Astrocyte (in vitro differentiated cells and primary cell): ENCODE measurements around the gene ITPR2. TPM values are rescaled to one million over a fixed set of nuclear protein-coding genes. Genes with fewer than 3 reads are reported as not detected.
"Not testable (repeated sequence)": the region's sequence is repeated elsewhere in the genome, so short reads cannot be mapped to it uniquely, and the experiment has no call there.

Source experiments
- DNase-seq: peaks from one replicate; pipeline ENCODE4 v3.0.0-alpha.2; 2010; ENCODE audit warnings: low read depth
- FAIRE-seq: peaks from 2 replicates; lab custom pipeline; 2011; peaks lifted over from hg19 to GRCh38; lab: Jason Lieb, UNC
- H2AFZ ChIP-seq: 2 replicates; pipeline ENCODE4 v1.6.0; 2012; ENCODE audit warnings: low read depth, low read length, inconsistent platforms
- H3K27ac ChIP-seq: 2 replicates; pipeline ENCODE4 v1.5.1; 2011; ENCODE audit warnings: low read depth, low read length, inconsistent platforms
- H3K27me3 ChIP-seq: 2 replicates; pipeline ENCODE4 v1.6.0; 2011; ENCODE audit warnings: low read length, inconsistent platforms; ENCODE audit not compliant: insufficient read depth
- H3K36me3 ChIP-seq: 2 replicates; pipeline ENCODE4 v1.5.1; 2011; ENCODE audit warnings: low read length, inconsistent platforms; ENCODE audit not compliant: insufficient read depth
- H3K4me1 ChIP-seq: 2 replicates; pipeline ENCODE4 v1.5.1; 2011; ENCODE audit warnings: low read length, inconsistent platforms; ENCODE audit not compliant: insufficient read depth
- H3K4me2 ChIP-seq: 2 replicates; pipeline ENCODE4 v1.6.0; 2012; ENCODE audit warnings: low read length, inconsistent platforms
- H3K4me3 ChIP-seq: 2 replicates; pipeline ENCODE4 v1.5.1; 2011; ENCODE audit warnings: low read depth, mild to moderate bottlenecking, low read length, inconsistent platforms; ENCODE audit not compliant: insufficient read depth
- H3K79me2 ChIP-seq: 2 replicates; pipeline ENCODE4 v1.6.0; 2012; ENCODE audit warnings: mild to moderate bottlenecking, low read length, inconsistent platforms; ENCODE audit not compliant: insufficient read depth
- H3K9ac ChIP-seq: 2 replicates; pipeline ENCODE4 v1.6.0; 2012; ENCODE audit warnings: mild to moderate bottlenecking, low read length, inconsistent platforms
- H3K9me3 ChIP-seq: 2 replicates; pipeline ENCODE4 v1.5.1; 2012; ENCODE audit warnings: low read depth, mild to moderate bottlenecking, low read length, inconsistent platforms; ENCODE audit not compliant: insufficient read depth
- H4K20me1 ChIP-seq: 2 replicates; pipeline ENCODE4 v1.6.0; 2012; ENCODE audit warnings: low read length, inconsistent platforms; ENCODE audit not compliant: insufficient read depth
- H3K27ac Mint-ChIP-seq: one replicate; pipeline ENCODE4 v1.8.0; 2021; ENCODE audit warnings: mild to moderate bottlenecking, mixed read lengths; ENCODE audit not compliant: unreplicated experiment
- H3K27me3 Mint-ChIP-seq: one replicate; pipeline ENCODE4 v1.8.0; 2021; ENCODE audit warnings: low read depth, mixed read lengths; ENCODE audit not compliant: unreplicated experiment
- H3K36me3 Mint-ChIP-seq: one replicate; pipeline ENCODE4 v1.8.0; 2021; ENCODE audit warnings: low read depth, mixed read lengths; ENCODE audit not compliant: unreplicated experiment
- H3K4me1 Mint-ChIP-seq: one replicate; pipeline ENCODE4 v1.8.0; 2021; ENCODE audit warnings: low read depth, mixed read lengths; ENCODE audit not compliant: unreplicated experiment
- H3K4me3 Mint-ChIP-seq: one replicate; pipeline ENCODE4 v1.8.0; 2021; ENCODE audit warnings: mild to moderate bottlenecking, moderate library complexity, mixed read lengths; ENCODE audit not compliant: unreplicated experiment
- H3K9me3 Mint-ChIP-seq: one replicate; pipeline ENCODE4 v1.8.0; 2021; ENCODE audit warnings: mild to moderate bottlenecking, mixed read lengths; ENCODE audit not compliant: unreplicated experiment
- EZH2 ChIP-seq: IDR thresholded peaks from 2 replicates; pipeline ENCODE4 v1.6.1; 2012; ENCODE audit warnings: mild to moderate bottlenecking, low read length, inconsistent platforms; ENCODE audit not compliant: insufficient read depth
- total RNA-seq: library from RNA; stranded (reverse); gene quantifications from 2 replicates; pipeline ENCODE4 v1.2.1, GENCODE V29; 2021
- TF ChIP-seq, protein P1 (sequence below): IDR thresholded peaks from 2 replicates; pipeline ENCODE4 v1.5.1; 2011; ENCODE audit warnings: low read depth, mild to moderate bottlenecking, inconsistent platforms, low read length, moderate library complexity; ENCODE audit not compliant: insufficient read depth

The ITPR2 gene
- total RNA-seq, 1 donor from 2014 or later: 24.4 TPM

GRCh38 chr12:26777236-26777635, 55.8 kb downstream of the ITPR2 start:
- Histone ChIP-seq H3K4me1 (no peaks in the 10 kb centered on the region), H3K4me2 (no peak overlapping the region), H3K79me2 (no peaks in the 10 kb centered on the region), H3K27ac (no peak overlapping the region), H2AFZ (no peak overlapping the region), H4K20me1 (no peaks in the 10 kb centered on the region), H3K27me3 (no peaks in the 10 kb centered on the region), H3K9me3 (peaks cover 3% of the 10 kb centered on the region), H3K4me3 (no peak overlapping the region), H3K9ac (no peak overlapping the region), H3K36me3 (no peaks in the 10 kb centered on the region)
- peaks cover 45% of the 10 kb centered on the region for H3K36me3 Mint-ChIP-seq
- FAIRE-seq (no peak), DNase-seq (no peak)
- H3K27ac Mint-ChIP-seq: no peak overlapping the region
- H3K4me3 Mint-ChIP-seq: no peak overlapping the region
- TF ChIP-seq EZH2: no peak
- TF ChIP-seq, protein P1, sequence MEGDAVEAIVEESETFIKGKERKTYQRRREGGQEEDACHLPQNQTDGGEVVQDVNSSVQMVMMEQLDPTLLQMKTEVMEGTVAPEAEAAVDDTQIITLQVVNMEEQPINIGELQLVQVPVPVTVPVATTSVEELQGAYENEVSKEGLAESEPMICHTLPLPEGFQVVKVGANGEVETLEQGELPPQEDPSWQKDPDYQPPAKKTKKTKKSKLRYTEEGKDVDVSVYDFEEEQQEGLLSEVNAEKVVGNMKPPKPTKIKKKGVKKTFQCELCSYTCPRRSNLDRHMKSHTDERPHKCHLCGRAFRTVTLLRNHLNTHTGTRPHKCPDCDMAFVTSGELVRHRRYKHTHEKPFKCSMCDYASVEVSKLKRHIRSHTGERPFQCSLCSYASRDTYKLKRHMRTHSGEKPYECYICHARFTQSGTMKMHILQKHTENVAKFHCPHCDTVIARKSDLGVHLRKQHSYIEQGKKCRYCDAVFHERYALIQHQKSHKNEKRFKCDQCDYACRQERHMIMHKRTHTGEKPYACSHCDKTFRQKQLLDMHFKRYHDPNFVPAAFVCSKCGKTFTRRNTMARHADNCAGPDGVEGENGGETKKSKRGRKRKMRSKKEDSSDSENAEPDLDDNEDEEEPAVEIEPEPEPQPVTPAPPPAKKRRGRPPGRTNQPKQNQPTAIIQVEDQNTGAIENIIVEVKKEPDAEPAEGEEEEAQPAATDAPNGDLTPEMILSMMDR: no peak
- H3K9me3 Mint-ChIP-seq: peaks cover 31% of the 10 kb centered on the region
- no peaks in the 10 kb centered on the region for H3K27me3 Mint-ChIP-seq
- H3K4me1 Mint-ChIP-seq: no peaks in the 10 kb centered on the region

- H2AFZ ChIP-seq, H3K9ac ChIP-seq, H3K4me1 Mint-ChIP-seq, H3K4me3 ChIP-seq, H3K27me3 Mint-ChIP-seq, H3K27me3 ChIP-seq, H4K20me1 ChIP-seq, H3K27ac ChIP-seq, H3K9me3 ChIP-seq, FAIRE-seq, H3K27ac Mint-ChIP-seq, H3K4me2 ChIP-seq, H3K36me3 ChIP-seq, H3K79me2 ChIP-seq, DNase-seq, H3K4me3 Mint-ChIP-seq, H3K4me1 ChIP-seq: not testable (repeated sequence)
- peaks cover 41% of the 10 kb centered on the region for H3K36me3 Mint-ChIP-seq
- peaks cover 31% of the 10 kb centered on the region for H3K9me3 Mint-ChIP-seq
These were observed 57.0 kb downstream of the ITPR2 start for GRCh38 chr12:26775991-26776390.

DNA sequence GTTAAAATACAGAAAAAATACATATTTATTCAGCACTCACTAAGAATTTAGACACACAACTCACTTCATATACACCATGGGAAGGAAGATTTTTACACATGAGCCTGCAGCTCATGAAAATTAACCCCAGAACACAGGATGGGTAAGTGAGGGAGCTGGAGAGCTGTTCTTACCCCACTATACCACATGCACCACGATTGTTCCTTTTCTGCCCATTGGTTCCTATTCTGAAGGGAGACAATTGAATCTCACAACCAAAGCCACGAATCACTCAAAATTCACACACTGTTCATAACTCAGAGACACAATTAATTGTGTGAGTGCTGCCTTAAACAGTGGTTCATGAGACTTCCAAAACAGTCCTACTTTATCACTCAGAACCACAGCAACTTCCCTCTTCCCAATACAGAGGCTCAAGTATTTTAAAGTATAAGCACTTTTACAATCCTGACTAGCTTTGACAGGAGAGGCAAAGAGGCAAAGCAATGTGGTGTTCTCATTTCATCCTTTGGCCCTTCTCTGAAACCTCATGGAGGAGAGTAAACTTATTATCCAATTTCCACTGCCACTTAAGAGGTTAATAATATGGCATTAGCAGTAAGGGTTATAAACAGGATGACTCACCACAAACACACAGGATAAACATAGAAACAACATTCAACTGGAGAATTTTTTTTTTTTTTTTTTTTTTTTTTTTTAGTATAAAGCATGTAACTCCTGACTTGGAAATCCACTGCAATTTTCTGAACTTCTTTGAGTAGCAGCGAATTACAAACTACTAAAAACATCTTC, 59.5 kb downstream of the ITPR2 start:
- Histone ChIP-seq H3K4me1 (no peaks in the 10 kb centered on the region), H4K20me1 (no peaks in the 10 kb centered on the region), H3K79me2 (no peaks in the 10 kb centered on the region), H3K4me2 (no peak overlapping the region), H2AFZ (no peak overlapping the region), H3K27ac (no peak overlapping the region), H3K27me3 (no peaks in the 10 kb centered on the region), H3K9ac (no peak overlapping the region), H3K36me3 (no peaks in the 10 kb centered on the region), H3K9me3 (peaks cover 3% of the 10 kb centered on the region), H3K4me3 (no peak overlapping the region)
- TF ChIP-seq, protein P1: no peak
- no peak for TF ChIP-seq EZH2
- H3K36me3 Mint-ChIP-seq: peaks cover 24% of the 10 kb centered on the region
- no peak for DNase-seq
- H3K27me3 Mint-ChIP-seq: no peaks in the 10 kb centered on the region
- peaks cover 16% of the 10 kb centered on the region for H3K4me1 Mint-ChIP-seq
- no peak overlapping the region for H3K4me3 Mint-ChIP-seq
- FAIRE-seq: no peak
- no peak overlapping the region for H3K27ac Mint-ChIP-seq
- peaks cover 22% of the 10 kb centered on the region for H3K9me3 Mint-ChIP-seq
